DOHH2 (cell line): ENCODE results near the gene PLPPR1.

ENCODE experiments used
- CTCF ChIP-seq: fragments of 200-600 bp; sonication (generic); IDR thresholded peaks from one replicate; pipeline ENCODE4 v1.5.1; 2014; ENCODE audit warnings: antibody characterized with exemption, mild to moderate bottlenecking, low read depth, low read length; ENCODE audit not compliant: poor library complexity, severe bottlenecking
- EZH2phosphoT487 ChIP-seq: fragments of 200-600 bp; sonication (generic); IDR thresholded peaks from 2 replicates; pipeline ENCODE4 v1.6.1; 2017; ENCODE audit warnings: borderline replicate concordance, mild to moderate bottlenecking, antibody characterized with exemption, low read length, moderate library complexity, mixed read lengths

GRCh38 chr9:101362450-101362849 lies 333.9 kb downstream of the PLPPR1 start:
- TF ChIP-seq CTCF (no peak), EZH2phosphoT487 (no peak)
